Measurements from ENCODE around the gene LAYN.

DNA sequence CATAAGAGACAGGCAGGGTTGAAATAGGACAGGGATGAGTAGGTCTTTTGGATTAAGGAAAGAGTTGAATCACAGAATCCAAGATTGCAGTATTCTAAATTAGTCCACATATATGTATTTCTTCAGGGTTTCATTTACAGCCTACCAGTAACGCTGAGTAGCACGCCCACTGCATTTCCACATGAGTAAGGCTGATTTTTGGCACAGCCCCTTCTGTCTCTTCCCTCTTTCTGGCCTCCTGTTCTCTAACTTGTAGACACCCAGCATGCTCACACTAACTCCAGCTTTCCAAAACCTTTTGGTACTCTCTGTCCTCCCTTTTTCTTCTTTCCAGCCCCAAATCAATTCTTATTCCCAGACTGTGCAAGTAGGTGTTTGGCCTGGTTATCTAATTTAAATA lies 58.0 kb downstream of the LAYN start:
- TF ChIP-seq FOXP4 (CRISPR knock-in tag; IDR thresholded peaks at IDR 0.05; ENCODE audit: borderline replicate concordance) (no peak), CREM (IDR thresholded peaks at IDR 0.05; ENCODE audit: low read depth) (no peak), MYC (IDR thresholded peaks at IDR 0.05; ENCODE audit: low read depth, low read length) (no peak), MYC (CRISPR knock-in tag; IDR thresholded peaks at IDR 0.05; ENCODE audit: borderline replicate concordance, low read depth) (no peak), ESRRA (IDR thresholded peaks at IDR 0.05; ENCODE audit: borderline replicate concordance, low read depth) (no peak), POLR2H (tag; IDR thresholded peaks at IDR 0.05; ENCODE audit: low read depth) (no peak), ZNF274 (IDR thresholded peaks at IDR 0.05; ENCODE audit: borderline replicate concordance, low read depth, low read length) (no peak), ZFP30 (CRISPR knock-in tag; IDR thresholded peaks at IDR 0.05; ENCODE audit: borderline replicate concordance) (no peak), HDGF (IDR thresholded peaks at IDR 0.05) (no peak), CHD2 (IDR thresholded peaks at IDR 0.05; ENCODE audit: low read depth, low read length) (no peak), JUN (IDR thresholded peaks at IDR 0.05; ENCODE audit: borderline replicate concordance, low read depth, low read length) (no peak), JUN (CRISPR knock-in tag; IDR thresholded peaks at IDR 0.05; ENCODE audit: borderline replicate concordance) (no peak), ZNF24 (IDR thresholded peaks at IDR 0.05) (no peak), EP300 (IDR thresholded peaks at IDR 0.05; ENCODE audit: low read length) (no peak)
- TF ChIP-seq, protein P1, sequence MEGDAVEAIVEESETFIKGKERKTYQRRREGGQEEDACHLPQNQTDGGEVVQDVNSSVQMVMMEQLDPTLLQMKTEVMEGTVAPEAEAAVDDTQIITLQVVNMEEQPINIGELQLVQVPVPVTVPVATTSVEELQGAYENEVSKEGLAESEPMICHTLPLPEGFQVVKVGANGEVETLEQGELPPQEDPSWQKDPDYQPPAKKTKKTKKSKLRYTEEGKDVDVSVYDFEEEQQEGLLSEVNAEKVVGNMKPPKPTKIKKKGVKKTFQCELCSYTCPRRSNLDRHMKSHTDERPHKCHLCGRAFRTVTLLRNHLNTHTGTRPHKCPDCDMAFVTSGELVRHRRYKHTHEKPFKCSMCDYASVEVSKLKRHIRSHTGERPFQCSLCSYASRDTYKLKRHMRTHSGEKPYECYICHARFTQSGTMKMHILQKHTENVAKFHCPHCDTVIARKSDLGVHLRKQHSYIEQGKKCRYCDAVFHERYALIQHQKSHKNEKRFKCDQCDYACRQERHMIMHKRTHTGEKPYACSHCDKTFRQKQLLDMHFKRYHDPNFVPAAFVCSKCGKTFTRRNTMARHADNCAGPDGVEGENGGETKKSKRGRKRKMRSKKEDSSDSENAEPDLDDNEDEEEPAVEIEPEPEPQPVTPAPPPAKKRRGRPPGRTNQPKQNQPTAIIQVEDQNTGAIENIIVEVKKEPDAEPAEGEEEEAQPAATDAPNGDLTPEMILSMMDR (IDR thresholded peaks at IDR 0.05 in 2 of 3, conservative IDR thresholded peaks at IDR 0.05 in 1 of 3; ENCODE audit: insufficient read depth in 2 of 3, low read depth in 1 of 3, low read length in 3 of 3) = no peak
- TF ChIP-seq, protein P2, sequence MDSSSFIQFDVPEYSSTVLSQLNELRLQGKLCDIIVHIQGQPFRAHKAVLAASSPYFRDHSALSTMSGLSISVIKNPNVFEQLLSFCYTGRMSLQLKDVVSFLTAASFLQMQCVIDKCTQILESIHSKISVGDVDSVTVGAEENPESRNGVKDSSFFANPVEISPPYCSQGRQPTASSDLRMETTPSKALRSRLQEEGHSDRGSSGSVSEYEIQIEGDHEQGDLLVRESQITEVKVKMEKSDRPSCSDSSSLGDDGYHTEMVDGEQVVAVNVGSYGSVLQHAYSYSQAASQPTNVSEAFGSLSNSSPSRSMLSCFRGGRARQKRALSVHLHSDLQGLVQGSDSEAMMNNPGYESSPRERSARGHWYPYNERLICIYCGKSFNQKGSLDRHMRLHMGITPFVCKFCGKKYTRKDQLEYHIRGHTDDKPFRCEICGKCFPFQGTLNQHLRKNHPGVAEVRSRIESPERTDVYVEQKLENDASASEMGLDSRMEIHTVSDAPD (CRISPR knock-in tag; IDR thresholded peaks at IDR 0.05) = no peak

Measured in K562 (cell line).